GF-D8 (cell line): Measurements from ENCODE around the gene CARD10.
A peak's percentile ranks its signal among the peaks of the same experiment; 100 is the strongest.

Source experiments
- DNase-seq: peaks from one replicate; lab custom pipeline; 2025; lab: John Stamatoyannopoulos, UW

Gene CARD10, protein sequence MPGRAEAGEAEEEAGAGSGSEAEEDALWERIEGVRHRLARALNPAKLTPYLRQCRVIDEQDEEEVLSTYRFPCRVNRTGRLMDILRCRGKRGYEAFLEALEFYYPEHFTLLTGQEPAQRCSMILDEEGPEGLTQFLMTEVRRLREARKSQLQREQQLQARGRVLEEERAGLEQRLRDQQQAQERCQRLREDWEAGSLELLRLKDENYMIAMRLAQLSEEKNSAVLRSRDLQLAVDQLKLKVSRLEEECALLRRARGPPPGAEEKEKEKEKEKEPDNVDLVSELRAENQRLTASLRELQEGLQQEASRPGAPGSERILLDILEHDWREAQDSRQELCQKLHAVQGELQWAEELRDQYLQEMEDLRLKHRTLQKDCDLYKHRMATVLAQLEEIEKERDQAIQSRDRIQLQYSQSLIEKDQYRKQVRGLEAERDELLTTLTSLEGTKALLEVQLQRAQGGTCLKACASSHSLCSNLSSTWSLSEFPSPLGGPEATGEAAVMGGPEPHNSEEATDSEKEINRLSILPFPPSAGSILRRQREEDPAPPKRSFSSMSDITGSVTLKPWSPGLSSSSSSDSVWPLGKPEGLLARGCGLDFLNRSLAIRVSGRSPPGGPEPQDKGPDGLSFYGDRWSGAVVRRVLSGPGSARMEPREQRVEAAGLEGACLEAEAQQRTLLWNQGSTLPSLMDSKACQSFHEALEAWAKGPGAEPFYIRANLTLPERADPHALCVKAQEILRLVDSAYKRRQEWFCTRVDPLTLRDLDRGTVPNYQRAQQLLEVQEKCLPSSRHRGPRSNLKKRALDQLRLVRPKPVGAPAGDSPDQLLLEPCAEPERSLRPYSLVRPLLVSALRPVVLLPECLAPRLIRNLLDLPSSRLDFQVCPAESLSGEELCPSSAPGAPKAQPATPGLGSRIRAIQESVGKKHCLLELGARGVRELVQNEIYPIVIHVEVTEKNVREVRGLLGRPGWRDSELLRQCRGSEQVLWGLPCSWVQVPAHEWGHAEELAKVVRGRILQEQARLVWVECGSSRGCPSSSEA

DNA sequence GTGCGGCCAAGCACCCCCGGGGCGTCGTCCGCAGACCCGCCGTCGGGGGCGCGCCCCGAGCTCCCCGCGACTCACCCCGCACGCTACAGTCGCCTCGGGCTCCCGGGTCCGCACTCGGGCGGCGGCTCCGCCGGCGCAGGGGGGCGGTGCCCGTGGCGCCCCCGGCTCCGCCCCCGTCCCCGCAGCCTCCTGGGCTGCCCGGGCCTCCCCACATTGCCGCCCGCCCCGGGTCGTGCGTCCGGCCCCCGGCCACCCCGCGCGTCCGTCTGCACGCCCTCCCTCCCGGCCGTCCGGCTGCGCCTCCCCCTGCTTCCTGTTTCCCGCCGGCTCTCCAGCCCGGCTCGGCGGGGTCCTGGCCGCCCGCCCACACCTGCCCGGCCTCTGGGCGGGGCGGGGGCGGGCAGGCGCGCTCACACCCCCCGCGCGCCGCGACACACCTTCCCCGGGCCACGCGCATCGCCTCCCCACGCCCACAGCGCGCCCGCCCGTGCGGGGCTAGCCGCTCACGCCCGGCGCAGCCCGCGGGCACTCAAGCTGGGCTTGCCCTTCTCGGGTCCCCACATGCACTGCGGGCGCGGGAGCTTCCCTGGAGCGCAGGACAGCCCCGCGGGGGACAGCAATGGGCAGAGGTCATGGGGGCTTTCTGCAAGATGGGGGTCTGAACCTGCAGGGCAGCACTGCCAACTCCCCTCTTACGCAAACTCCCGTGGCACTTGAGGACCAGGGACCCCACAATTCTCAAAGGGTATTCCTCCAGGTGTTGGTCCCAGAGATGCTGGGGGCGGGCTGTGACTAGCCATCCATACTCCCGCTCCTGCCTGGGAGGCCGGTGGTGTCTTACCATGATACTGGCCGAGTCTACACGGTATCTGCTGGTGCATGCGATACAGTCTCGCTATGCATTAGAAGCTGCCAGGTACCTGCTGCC lies at the start of gene CARD10:
Gene CARD10 (minus strand): TSS at position 148 of the 928 bp plus-strand sequence. CDS start 215 bp downstream, outside the sequence.
- DNase-seq: no peak

DNA sequence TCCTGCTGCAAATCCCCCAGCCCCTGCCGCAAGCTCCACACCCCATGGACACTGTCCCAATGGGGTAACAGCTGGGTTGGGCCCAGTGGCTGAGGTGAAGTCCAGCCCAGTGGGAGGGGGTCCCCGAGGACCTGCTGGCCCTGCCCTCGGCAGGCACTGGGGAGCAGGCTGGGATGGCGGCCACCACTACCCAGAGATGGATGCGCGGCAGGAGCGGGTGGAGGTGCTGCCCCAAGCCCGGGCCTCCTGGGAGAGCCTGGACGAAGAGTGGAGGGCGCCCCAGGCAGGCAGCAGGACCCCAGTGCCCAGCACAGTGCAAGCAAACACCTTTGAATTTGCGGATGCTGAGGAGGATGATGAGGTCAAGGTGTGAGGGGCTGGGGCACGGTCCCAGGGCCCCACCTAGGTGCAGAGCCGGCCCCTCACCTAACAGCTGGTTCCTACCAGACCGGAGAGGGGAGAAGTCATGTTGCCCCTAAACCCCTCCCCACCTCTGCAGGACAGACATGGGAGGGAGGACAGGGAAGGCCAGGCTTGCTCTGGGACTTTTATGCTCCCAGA lies 49.3 kb upstream of the CARD10 start:
- no peak for DNase-seq

DNA sequence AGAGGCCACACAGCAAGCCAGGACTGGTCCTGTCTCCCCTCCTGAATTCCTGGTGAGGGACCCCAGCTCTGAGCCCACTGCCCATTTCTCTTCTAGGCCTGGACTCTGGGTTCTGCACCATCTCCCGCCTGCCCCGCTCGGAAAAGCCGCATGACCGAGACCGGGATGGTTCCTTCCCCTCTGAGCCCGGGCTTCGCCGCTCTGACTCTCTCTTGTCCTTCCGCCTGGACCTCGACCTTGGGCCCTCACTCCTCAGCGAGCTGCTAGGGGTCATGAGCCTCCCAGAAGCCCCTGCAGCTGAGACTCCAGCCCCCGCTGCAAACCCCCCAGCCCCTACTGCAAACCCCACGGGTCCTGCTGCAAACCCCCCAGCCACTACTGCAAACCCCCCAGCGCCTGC lies 48.8 kb upstream of the CARD10 start:
- no peak for DNase-seq

DNA sequence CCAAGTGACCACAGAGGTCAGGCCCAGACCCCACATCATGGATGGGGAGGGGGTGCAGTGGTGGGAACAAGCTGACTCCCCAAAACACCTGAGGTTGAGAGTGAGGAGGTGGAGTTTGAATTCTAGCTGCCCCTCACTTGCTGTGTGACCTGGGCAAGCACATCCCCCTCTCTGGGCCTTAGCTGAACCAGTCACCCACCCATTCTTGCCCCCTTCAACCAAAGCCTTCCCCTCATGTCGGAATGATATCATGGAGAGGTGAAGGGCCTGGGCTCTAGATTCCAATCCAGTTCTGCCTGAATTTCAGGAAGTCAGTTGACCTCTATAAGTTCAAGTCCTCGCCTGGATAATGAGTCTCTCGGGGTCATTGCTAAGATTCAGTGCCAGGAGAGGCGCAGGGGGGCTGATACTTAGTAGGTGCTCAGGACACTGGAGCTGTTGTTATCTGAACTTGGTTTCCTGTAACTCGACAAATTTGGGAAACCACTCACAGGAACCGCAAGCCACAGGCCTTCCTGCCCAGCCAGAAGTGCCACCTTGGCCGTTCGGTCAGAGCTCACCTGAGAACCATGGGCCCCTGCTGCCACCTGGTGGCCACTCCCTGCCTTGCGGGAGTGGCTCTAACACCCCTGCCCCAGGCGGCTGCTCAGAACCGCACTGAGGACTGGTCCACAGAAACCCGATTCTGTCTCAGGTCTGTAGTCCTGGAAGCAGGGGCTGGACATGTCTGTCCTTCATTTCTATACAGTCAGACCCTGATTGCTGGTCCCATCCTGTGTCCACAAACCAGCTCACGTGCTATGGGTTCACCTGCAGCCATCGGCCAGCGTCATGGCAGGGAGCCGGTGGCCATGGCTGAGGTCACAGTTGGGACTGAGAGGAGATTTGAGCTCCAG lies 47.9 kb upstream of the CARD10 start:
- peak; percentile 73 for DNase-seq

DNA sequence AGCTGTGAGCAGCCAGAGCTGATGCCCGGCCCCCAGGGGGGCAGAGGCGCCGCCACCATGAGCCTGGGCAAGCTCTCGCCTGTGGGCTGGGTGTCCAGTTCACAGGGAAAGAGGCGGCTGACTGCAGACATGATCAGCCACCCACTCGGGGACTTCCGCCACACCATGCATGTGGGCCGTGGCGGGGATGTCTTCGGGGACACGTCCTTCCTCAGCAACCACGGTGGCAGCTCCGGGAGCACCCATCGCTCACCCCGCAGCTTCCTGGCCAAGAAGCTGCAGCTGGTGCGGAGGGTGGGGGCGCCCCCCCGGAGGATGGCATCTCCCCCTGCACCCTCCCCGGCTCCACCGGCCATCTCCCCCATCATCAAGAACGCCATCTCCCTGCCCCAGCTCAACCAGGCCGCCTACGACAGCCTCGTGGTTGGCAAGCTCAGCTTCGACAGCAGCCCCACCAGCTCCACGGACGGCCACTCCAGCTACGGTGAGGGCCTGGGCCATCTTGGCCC lies 47.2 kb upstream of the CARD10 start:
- DNase-seq: no peak

DNA sequence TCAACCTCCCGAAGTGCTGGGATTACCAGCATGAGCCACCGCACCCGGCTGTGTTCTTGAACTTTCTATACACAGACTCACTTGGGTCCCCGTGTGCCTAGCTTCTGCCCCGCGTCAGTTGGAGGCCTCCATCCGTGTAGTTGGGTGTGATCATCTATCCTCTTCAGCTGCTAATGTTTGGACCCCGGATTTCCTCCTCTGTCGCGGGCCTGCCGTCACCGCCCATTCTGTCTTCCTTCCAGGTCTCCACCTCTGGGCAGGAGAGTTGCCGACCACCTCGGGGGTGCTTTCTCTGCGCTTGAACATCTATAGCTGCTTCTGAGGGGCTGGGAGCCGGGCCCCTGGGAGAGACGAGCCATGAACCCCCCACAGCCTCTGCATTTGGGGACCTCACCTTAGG lies 46.6 kb upstream of the CARD10 start:
- no peak for DNase-seq

DNA sequence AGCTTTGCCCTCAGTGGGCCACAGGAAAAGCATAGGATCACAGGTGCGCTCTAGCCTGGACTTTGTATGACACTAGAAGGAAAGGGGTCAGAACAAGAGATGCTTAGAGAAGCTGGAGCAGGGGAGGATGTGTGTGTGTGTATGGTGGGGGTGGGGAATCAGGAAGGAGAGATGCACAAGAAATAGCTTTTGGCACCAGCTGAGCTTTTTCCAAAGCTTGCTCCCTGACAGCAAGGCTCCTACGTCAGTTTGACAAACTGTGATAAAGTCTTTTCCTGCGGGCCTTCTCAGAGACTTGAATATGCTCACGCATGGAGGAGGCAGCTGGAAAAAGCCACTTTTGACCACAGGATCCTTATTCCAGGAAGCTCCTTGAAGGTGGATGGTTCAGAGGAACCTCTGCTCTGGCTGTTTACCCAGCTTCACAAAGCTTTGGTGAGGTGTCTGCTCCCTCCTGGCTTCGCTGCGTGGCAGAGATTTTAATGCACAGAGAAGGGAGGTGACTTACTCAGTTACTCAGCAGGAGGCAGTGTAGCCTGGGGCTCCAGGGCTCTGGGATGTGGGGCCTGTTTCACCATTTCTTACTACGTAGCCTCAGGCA lies 45.0 kb upstream of the CARD10 start:
- DNase-seq: no peak

DNA sequence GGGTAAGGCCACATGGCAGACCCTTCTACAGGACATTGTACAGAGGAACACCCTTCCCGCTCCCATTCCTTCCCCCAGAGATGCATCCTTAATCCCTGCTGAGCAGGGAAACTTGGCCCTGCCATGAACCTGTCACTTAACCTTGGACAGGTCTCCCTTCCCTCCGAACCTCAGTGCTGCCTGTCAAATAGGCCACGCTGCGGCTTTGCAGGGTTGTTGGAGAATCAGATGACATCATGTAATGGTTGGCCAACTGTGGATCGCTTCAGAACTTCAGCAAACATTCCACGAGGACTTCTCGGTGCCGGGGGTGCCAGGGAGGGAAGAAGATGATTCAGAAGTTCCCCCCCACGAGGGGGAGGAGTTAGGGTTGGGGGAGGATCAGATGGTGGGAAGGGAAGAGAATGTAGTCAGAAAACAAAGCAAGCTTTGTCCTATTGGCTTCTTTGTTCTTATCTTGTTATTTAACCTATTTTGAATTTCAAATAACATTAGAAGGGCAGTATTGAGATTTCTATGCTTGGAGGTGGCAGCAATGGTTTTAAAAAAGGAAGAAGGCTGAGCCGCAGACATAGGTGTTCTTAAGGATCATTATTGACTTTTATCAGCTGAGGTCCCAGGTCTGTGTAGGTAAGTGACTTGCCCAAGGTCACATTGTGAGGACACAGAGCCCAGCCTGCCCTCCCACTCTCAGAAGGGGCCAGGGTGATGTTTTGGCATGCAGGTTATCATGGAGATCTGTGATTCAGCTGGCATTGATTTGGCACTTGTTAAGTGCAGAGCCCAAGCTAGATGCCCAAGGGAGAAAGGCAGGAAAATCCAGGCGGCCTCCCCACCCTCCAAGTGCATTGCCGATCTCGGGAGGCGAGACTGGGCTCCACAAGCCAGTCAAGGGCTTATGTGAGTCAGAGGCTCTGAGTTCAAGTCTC lies 44.2 kb upstream of the CARD10 start:
- no peak for DNase-seq

DNA sequence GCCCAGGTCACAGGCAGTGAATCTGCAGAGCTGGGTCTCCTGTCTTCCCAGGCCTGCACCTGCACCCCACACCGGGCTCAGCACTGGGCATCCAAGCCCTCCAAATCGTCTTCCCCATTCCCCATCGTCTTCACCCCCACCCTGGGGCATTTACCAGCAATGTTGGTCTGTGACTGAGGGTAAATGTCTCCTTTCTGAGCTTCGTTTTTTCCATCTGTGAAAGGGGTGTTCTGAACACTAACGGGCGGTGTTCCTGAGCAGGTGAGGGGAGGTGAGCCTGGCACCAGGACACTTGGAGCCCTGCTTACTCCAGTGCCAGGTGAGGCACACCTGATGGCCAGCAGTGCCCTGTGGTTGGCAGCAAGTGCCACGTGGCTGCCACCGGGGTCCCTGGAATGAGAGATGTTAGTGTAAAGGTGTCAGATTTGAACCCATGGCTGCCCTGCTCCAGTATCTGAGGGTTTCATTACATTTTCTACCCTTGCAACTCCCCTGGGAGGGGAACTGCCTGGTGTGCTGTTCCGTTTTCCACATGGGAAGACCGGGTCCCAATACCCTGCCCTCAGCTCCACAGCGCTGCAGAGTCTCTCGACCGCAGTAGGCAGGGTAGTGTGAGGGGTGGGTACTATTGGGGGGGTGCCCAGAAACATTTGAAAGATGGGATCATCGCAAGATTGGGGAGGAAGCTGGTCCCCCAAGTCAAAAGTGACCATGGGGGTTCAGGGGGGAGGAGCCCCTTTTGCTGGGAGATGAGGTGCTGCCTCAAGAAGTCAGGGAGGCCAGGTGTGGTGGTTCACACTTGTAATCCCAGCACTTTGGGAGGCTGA lies 43.0 kb upstream of the CARD10 start:
- DNase-seq: no peak

DNA sequence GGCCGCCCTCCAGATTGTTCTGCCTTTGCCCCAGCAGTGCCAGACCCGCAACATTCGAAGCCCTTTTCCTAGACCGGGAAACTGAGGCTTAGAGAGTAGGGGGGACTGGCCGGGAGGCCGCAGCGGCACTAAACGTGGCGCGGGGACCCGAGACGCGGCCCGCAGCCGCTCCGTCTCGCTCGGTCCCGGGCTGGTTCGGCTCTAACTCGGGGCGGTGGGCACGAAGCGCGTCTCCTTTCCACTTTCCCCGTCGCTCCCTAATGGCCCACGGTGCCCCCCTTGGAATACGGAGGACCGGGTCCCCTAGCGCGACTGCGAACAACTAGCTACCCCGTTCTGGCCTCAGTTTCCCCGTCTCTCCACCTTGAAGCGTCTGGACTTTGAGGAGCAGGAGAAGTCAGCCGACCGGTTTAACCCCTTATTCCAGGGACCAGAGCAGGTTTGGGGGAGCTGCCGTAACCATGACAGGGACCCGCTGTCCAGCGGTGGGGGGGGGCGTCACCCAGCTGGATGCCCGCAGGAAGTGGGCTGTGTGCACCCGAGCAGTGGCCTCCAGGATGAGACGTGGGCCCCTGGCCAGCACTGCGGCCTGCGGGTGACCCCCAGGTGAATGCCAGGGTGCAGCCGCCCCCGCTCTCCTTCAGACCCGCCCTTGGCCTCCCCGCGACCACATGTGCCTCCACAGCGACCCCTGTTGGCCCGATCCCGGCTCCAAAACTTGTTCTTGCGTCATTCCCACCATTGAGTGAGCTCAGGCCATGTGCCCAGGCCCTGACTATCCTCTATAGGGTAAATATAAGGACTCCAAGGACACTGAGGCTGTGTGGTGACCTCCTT lies 42.2 kb upstream of the CARD10 start:
- peak; percentile 3 for DNase-seq

DNA sequence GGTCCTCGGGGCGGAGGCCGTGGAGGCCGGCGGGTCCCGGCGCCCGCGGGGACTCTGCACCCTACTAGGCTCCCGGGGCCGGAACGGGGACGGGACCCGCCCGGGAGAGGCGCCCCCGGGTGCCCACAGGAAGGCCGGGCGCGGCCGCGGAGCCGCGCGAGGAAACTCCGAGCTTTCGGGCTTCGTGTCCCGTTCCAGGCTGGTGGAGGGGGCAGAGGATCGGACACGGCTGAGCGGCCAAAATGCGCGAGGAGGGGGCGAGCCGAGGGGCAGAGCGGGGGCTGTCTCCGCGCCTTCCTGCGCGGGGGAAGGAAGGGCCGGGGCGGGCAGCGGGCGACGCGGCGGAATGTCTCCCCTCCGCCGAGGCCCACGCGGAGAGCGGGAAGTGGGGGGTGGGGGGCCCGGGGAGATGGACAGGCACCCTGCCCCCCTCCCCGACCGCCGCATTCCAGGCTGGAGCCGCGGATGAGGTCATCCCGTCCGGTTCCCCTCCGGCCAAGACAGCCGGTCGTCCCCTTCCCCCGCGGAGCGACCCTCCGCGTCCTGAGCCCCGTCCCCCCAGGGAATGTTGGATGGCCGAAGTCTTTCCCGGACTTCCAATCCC lies 41.5 kb upstream of the CARD10 start:
- no peak for DNase-seq

DNA sequence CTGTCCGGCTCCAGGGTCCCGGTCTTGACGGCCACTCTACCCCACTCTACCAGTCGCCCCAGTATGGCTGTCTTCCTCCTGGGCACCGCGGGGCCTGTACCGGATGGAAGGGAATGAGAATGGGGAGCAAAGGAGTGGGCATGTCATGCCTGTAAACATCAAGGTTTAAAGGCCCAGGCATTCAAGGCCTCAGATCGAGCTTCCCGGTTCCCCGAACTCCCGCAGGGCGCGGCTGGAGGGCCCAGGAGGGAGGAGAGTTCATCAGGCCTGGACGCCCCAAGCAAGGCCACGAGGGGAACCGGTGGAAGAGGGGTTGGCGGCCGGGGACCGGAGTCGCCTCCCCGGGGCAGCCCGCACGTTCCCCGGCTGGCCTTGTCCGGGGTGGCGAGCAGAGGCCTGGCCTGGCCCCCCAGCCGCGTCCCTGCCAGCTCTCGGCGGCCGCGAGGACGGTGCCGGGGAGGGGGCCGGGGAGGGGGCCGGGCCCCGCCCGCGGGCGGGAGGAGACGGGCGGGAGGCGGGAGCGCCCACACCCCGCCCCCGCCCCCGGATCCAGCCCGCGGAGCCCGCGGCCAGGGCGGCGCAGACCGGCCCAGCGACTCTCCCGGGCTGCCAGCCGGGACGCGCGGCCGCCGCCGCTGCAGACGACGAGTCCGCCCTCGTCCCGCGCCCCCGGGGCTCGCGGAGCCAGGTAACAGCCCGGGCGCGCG lies 40.8 kb upstream of the CARD10 start, which contains the start of gene CDC42EP1:
Gene CDC42EP1 (plus strand): TSS at position 580 of the 707 bp plus-strand sequence. CDS start 5,870 bp downstream, outside the sequence.
- DNase-seq: no peak

DNA sequence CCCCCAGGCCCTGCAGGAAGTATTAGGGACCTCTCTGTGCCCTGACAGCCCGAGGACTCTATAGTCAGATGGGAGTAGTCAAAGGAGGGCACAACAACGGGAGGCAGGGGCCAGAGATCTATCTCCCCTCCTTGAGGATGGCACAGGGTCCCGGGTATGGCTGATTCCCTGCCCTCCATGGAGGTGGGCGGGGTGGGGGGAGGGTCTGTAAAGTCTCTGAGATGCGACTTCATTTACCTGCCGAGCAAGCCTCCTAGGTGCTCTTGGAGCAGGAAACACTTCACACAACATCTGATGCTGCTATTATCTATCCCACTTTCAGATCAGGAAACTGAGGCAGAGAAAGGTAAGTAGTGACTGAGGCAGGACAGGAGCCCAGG lies 40.3 kb upstream of the CARD10 start:
- DNase-seq: no peak

DNA sequence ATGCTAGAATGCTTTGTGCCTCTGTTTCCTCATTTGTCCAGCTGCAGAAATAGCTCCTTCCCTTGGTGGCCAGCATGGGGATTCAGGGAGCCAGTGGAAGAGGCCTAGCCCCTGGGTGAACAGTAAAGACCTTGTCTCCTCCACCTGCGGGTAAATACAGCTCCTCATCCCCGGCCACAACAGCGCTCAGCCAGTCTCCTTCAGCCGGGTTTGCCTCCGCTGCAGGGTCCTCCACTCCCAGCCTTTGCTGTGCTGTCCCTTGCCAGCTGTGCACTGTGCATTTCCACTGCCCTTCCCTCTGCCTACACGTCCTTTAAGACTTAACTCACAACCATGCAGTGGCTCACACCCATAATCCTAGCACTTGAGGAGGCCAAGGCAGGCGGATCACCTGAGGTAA lies 39.6 kb upstream of the CARD10 start:
- DNase-seq: no peak

DNA sequence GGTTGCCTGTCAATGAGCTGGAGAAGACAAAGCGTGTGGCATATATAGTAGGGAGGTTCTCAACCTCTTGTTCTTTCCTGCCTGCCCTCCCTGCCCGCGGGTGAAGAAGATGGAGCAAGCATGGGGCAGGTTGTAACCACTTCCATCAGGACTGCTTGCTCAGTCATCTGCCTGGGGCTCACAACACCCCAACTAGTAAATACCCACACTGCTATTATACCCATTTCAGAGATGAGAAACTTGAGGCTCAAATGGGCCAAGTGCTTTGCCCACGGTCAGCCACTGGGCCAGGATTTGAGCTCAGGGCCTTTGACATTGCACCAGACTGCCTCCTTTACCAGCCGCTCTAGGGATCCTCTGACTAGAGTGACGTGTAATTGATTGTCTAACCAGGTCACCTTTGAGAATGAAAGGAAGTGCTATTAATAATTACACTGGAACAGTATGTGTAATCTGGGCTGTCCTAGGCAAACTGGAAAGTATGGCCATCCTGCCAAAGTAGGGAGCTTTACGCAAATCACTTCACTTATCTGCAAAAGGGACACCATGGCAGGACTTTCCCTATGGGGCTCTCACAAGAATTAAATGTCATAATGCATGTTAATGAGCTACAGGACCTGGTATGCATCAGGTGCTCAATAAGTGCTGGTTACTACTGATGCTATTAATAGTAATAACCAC lies 38.2 kb upstream of the CARD10 start:
- no peak for DNase-seq
